GM19193 (cell line): ENCODE data around the gene TMX2.

Source experiments
- POLR2A ChIP-seq: IDR thresholded peaks from 4 replicates; pipeline ENCODE4 v1.6.1; 2011; ENCODE audit not compliant: insufficient read depth, insufficient read length; ENCODE audit errors: extremely low read depth

The TMX2 gene

GRCh38 chr11:57709802-57710367 is 2.5 kb upstream of the TMX2 start:
- no peak for TF ChIP-seq POLR2A

GRCh38 chr11:57711414-57712255 is 758 bp upstream of the TMX2 start, which contains the start of gene MED19:
TSS of gene MED19 (minus strand) at chr11:57712215. CDS start at chr11:57712179, 36 bp downstream.
- TF ChIP-seq POLR2A = peak; percentile 48

GRCh38 chr11:57713835-57714234 is 1.4 kb downstream of the TMX2 start:
- no peak for TF ChIP-seq POLR2A

GRCh38 chr11:57727185-57727584 is 14.8 kb downstream of the TMX2 start:
- no peak for TF ChIP-seq POLR2A

GRCh38 chr11:57728829-57729228 is 16.4 kb downstream of the TMX2 start:
- no peak for TF ChIP-seq POLR2A

GRCh38 chr11:57729479-57729878 is 17.1 kb downstream of the TMX2 start:
- no peak for TF ChIP-seq POLR2A

GRCh38 chr11:57732661-57733060 is 20.3 kb downstream of the TMX2 start:
- TF ChIP-seq POLR2A = no peak

GRCh38 chr11:57735619-57736298 is 23.4 kb downstream of the TMX2 start:
- TF ChIP-seq POLR2A = no peak

- peak; percentile 91 for TF ChIP-seq POLR2A
Observed at GRCh38 chr11:57741132-57742086, 29.0 kb downstream of the TMX2 start, which contains the start of gene SELENOH. TSS of gene SELENOH (plus strand) at chr11:57741491. CDS start at chr11:57741596, 105 bp downstream.

- no peak for TF ChIP-seq POLR2A
Observed at GRCh38 chr11:57742087-57742452, 29.7 kb downstream of the TMX2 start.

- TF ChIP-seq POLR2A = peak; percentile 16
Observed at GRCh38 chr11:57744357-57744756, 32.0 kb downstream of the TMX2 start.

- no peak for TF ChIP-seq POLR2A
Observed at GRCh38 chr11:57745206-57745605, 32.8 kb downstream of the TMX2 start.

- TF ChIP-seq POLR2A = no peak
Observed at GRCh38 chr11:57746920-57747319, 34.5 kb downstream of the TMX2 start.

GRCh38 chr11:57751176-57751575 is 38.8 kb downstream of the TMX2 start:
- no peak for TF ChIP-seq POLR2A
